Stimulated activated CD4-positive, alpha-beta T cell treated with anti-CD3 and anti-CD28 coated beads, TNF-alpha, amount 100 ng/mL, for 24 hours (primary cell): Measurements from ENCODE around the gene WDR48.
"Not testable (repeated sequence)": the region's sequence is repeated elsewhere in the genome, so short reads cannot be mapped to it uniquely, and the experiment has no call there.

Experiments used
- DNase-seq, 3 experiments: peaks; one replicate each; pipeline ENCODE4 v3.0.0-alpha.2; 2020; ENCODE audit warnings: low read depth in 3 of 3

WDR48 gene

DNA sequence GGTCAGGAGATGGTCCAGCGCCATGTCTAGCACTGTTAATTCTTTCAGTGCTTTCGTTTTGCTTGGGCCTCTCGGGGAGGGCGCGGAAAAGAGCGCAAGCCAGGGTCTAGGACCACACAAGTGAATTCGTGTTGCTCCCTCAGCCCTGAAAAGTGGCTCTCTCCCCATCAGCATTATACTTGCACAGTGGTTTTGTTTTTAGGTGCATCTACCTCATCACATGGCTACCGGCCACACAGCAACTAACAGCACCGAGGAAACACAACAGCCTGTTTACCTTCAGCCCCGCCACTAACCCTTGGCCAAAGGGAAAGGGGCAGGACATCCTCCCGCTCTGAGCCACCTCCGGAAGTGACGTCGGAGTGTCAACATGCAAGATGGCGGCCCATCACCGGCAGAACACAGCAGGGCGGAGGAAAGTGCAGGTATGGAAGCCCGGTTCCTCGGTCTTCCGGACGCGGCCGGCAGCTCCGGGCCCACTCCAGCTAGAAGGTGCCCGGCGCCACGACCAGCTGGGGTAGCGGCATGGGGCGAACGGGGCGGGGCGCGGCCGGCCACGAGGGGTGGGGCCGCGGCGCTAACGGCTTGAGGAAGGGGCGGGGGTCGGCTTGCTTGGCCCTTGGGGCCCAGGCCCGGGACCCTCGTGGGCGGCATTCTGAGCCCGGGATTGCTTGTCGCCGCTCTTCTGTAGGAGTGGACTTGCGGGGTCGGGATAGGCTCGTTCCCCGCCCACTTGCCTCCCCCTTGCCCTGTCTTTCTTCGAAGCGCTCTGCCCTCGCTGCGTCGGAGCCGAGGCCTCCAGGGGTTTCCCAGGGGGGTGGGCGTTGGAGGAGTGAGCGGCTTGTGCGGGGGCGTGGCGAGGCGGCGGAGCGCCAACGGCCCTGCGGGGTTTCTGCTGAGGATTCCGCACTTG is at the start of gene WDR48, which contains the start of gene SCN11A:
WDR48 (plus strand) TSS at position 368 of the 913 bp plus-strand sequence; CDS start at position 378, 10 bp downstream.
SCN11A (minus strand) TSS at position 296 of the 913 bp plus-strand sequence. CDS start 101,582 bp downstream, outside the sequence.
- DNase-seq: peak; percentile 87 to 92 (median 91)

DNA sequence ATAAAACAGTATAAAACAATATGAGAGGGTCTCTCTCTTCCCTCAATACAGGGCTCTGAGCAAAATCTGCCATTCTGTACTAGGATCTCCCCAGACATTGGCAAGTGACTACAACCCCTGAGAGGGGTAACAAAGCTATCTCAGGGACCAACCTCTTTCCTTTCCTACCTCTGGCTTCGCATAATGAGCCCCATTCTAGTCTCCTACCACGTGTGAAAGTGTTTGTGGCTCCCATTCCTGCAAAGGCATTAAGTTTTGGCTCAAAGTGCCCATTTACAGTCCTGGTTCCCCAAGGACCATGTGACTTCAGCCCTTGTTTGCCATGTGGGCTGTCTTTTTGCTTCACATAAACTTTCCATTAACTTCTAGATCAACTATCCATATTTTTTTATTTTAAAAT is 46.5 kb upstream of the WDR48 start:
- DNase-seq: no peak

DNA sequence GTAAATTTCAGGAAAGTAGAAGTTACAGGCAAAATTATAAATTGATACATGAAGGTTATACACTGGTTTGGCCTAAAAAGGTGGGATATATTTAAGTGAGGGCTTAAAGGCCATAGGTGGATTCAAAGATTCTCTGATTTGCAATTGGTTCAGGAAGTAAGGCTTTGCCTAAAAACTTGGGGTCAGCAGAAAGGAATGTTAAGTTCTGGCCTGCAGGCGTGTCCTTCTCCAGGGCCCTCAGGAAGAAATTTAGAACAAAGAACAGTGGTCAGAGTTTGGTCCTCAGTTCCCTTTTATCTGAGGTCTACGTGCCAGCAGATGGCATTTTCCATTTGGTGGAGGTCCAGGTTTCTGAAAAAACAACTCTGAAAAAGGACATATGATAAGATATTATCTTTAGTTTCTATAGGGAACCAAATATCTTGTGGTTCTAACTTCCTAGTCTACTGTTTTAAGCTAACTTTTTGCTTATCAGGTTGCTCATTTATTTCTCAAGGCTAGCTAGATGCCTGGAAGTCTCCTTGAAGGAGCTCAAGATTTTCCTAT is 40.6 kb upstream of the WDR48 start:
- no peak for DNase-seq

DNA sequence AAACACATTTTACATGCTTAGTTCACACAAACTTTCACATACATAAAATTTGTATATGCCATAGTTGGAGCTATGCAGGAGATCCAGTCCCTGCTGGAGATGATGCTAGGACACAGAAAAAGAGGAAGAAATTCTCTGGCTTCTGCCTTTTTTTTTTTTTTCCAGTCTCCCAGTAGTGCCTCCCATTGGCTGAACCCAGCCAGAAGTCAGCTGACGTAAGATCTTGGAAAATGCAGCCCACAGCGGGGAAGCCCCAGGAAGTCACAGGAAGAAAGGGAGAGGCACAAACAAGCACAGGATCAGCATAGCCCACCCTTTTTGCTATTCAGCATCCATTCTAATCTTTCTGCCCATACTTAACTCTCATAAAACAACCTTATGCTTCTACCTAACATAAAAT is 38.5 kb upstream of the WDR48 start:
- DNase-seq: no peak

DNA sequence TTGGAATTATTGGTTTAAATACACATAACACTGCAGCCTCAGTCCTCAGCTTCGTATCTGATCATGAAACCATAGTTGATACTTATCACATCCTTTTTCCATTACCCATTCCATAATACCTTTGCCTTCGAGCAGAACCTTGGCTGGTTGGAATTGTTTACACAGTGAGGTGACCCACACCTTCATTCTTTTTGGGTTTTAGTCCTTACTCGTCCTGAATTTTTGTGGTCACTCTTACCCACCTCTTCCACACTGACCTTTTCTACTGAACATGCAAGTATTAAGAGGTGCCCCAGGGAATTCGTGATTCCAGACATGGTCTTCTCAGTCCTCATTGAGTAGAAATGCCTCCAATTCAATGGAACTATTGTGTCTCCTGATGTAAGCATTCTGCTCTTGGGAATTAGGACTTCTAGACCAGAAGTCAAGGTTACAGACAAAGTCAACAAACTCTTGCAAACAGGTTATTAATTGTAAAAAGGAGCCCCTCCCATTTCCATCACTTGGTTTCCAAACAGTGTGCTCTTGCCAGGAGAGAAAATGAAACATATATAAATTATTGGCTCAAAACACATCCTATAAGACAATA is 37.8 kb upstream of the WDR48 start:
- DNase-seq: no peak

DNA sequence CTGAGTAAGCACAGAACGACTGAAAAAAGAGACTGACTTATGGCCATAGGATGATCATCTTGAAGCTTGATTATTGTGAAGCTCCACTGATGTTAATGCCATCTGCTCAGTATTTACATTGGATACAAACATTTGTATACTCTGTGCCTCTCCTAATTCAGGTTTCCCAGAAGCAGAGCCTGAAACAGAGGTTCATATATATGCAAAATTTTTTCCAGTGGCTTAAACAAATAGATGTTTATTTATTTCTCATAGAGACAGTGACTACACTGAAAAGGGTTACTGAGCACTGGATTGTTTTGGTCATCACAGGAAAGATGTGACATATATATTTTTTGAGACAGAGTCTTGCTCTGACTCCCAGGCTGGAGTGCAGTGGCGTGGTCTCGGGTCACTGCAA is 36.4 kb upstream of the WDR48 start:
- DNase-seq: no peak

DNA sequence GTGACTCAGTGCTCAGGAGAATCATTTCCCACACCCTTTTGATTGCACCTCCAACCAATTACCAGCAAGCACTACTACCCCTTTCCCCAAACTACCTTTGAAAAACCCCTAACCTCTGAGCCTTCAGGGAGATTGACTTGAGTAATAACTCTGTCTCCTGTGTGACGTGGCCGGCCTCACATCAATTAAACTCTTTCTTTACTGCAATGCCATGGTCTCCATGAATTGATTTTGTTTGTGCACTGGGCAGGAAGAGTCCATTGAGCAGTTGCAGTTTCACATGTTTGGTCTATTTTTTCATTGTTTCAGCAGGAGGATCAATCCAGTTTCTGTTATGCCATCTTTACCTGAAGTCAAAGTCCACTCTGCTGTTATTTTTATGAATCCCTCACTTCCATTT is 32.5 kb upstream of the WDR48 start:
- DNase-seq: no peak

DNA sequence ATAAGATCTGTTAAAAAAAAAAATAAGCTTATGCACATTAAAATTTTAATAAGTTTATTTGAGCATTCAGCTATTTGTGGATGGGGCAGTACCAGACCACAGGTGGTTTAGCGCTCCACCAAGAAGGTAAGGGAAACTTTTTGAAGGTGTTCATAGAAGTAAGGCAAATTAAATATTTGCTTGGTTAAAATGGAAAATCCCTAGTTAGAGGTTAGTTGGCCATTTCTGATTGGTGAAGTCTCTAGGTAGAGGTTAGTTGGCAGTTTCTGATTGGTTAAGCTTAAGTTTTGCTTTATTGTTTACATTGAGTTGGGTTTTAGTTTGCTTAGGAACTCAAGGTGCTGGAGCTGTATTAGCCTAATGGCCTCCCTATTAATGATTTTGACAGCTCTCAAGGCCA is 30.8 kb upstream of the WDR48 start:
- no peak for DNase-seq

DNA sequence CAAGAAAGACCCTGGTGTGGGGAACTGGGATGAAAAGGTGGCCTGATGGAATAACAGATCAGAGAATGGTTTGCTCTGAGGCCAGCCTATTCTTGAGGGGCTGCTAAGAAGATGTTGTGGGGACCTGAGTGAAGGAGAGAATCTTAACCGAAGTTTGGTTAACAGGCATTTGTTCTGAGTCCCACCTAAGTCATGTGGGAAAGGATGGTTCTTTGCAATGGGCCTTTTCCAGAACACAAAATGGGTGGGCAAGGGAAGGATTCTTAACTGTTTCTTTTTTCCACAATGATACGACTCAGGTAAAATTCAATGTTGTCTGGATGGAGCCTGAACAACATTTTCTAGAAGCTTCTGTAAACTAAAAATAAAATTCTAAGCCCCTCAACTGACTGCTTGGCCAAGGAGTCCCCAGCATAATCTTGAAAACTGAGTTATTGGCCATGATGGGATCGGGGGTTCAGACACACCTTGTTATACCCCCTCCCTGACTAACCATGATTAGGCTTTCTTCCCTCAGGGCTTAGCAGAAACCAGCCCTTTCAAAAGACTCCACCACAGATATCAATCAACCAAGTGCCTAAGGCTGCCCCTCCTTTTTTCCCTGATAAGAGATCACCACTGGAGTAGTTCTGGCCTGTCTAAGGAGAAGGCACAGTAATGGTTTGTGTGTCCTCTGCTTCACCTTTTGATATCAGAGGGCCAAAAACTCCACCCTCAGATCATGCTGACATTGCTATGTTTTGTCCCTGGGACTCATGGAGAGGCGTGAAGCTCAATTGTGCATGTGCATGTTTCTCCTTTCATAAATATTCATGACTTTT is 30.1 kb upstream of the WDR48 start:
- DNase-seq: no peak

DNA sequence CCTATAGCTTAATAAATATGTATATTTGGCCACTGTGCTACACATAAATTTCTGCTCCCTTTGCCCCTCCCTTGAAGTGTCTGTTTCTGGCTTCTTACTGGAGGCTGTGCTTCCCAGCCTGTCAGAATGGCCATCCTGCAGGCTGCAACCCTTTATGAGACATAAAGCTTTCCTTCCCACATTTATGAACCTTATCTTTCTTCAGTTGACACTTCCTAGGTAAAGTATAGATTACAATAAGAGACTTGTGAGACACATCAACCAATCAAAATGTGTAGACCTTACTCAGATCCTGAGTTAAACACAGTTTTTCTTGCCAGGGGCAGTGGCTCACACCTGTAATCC is 29.6 kb upstream of the WDR48 start:
- no peak for DNase-seq

DNA sequence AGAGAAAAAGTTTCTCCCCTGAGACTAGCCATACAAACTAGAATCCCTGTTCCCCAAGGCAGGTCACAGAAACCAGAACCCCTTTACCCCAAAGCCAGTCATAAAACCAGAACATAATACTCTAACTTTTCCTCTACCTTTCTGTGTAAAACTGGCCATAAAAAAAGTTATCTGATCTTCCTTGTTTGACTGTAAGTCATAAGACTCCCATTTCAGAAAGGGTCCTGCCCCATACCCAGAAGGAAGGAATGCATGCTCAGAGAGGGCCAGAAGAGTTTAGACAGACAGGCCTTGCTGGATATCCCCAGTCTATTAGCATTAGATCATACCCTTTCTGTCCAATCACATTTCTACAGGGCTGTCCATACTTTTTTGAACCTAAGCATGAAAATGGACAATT is 27.3 kb upstream of the WDR48 start:
- DNase-seq: no peak

DNA sequence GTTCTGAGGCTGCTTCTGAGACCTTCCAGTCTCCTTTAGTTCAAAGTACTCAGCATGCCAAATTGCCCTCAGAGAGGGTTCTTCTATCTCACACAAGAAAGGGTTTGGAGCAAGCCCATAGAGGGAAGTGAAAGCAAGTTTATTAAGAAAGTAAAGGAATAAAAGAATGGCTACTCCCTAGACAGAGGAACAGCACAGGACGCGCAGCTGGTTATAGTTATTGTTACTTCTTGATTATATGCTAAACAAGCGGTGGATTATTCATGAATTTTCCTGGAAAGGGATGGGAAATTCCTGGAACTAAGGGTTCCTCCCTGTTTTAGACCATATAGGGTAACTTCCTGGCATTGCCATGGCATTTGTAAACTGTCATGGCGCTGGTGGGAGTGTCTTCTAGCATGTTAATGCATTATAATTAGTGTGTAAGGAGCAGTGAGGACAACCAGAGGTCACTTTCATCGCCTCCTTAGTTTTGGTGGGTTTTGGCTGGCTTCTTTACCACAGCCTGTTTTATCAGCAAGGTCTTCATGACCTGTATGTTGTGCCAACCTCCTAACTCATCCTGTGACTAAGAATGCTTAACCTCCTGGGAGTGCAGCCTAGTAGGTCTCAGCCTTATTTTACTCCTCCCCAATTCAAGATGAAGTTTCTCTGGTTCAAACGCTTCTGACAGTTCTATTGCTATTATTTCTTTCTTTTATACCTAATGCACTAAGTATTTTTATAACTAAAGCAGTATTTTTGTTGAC is 26.4 kb upstream of the WDR48 start:
- no peak for DNase-seq

DNA sequence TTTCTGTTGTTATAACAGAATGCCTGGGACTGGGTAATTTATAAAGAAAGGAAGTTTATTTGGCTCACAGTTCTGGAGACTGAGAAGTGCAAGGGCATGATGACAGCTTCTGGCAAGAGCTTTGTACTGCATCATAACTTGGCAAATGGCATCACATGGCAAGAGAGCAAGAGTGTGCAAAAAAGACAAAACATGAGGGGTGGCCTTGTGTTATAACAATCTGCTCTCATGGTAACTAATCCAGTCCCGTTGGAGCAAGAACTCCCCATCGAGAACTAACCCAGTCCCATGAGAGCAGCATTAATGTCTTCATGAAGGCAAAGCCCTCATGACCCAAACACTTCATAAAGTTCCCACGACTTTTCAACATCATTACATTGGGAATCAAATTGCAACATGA is 23.3 kb upstream of the WDR48 start:
- DNase-seq: no peak

DNA sequence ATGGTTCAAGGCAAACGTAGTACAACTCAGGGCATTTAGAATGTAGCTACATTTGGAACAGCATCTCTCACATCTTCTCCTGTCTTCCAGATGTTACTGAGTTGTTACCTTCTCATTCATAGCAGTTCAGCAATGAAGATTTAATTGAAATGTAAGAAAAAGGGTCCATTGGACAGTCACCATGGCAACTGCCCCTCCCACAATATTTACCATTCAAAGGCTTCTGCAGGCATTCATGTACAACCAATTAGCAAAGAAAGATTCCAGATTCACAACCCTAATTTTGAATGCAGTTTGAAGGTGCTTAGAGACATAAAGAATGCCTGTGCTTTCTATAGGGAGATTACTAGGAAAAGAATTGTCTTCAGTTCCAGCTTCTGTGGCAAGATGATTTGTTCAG is 22.3 kb upstream of the WDR48 start:
- no peak for DNase-seq

DNA sequence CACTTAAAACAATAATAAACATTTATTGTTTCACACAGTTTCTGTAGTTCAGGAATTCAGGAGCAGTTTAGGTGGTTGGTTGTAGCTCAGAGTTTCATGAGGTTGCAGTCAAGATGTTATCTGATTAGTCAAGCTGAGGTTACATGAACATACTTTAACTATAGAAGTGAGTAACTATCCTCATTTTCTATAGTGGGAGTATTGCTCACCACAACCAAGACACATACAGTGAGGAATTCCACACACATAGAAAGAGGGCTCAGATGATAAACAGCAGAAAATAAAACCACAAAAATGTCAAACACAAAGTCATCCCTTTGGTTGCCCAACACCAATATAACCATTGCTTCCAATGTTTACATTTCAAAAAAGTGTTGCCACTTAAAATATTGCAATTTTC is 13.7 kb upstream of the WDR48 start:
- no peak for DNase-seq

DNA sequence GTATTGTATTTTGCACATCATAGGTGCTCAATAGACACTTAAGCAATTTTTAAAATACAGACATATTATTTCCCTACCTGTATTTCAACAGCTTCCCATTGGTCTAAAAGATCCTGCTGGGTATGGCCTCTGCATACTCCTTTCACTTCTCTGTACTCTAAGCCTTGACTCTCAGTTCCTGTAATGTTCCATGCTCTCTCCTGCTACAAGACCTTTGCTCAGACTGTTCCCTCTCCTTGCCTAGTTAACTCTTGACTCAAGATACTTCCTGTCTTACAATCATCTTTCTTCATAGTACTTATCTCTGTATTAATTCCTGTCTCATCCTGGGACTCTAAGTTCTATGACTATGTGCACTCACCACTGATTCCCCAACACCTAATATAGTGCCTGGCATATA is 1.8 kb upstream of the WDR48 start:
- no peak for DNase-seq

DNA sequence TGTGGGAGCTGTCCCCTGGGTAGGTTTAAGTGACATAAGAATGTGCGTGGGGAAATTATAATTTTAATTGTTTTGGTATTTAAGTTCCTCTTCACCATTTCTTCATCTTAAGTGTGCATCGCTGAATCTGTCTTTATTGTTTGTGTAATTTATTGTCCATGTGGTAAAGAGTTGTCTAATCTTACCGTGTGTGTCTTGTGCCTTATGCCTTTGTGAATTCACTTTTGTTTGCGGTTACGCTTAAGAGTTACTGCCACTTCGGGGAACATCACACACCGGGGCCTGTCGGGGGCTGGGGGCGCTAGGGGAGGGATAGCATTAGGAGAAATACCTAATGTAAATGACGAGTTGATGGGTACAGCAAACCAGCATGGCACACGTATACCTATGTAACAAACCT is 767 bp downstream of the WDR48 start:
- DNase-seq: no peak

DNA sequence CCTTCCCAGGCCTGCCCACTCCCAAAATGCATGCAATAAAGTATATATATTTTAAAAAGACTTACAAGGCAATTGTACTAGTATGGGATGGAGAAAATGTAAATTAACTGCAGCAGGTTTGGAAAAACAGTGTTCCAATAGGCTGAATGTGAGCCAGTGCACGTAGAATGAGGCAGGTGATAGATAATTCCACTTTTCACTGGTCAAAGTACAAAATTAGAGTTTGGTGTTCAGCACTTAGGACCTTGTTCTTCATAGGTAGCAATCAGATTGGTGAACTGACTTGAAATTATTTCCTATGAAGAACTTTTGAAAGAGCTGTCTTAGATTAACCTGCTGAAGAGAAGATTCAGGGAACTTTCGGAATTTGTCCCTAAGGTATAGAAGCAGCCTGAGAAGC is 1.9 kb downstream of the WDR48 start:
- no peak for DNase-seq

DNA sequence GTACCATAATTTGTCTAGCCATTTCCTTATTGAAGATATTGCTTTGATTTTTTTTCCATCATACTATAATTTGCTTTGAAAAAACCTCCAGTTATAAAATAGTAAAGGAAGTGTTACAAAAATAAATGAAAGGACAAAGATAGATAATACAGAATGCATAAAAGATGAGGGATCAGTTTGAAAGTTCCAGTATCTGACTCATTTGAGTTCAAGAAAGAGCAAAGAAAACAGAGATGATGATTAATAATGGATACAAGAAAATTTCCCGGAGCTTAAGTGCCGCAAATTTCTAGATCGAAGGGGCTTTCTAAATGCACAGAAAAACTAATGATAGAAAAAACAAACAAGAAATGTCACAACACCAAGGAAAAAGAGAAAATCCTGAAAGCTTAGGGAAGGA is 4.3 kb downstream of the WDR48 start:
- DNase-seq: no peak

DNA sequence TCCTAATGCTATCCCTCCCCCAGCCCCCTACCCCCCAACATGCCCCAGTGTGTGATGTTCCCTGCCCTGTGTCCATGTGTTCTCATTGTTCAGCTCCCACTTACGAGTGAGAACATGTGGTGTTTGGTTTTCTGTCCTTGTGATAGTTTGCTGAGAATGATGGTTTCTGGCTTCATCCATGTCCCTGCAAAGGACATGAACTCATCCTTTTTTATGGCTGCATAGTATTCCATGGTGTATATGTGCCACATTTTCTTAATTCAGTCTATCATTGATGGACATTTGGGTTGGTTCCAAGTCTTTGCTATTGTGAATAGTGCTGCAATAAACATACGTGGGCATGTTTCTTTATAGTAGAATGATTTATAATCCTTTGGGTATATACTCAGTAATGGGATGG is 9.4 kb downstream of the WDR48 start:
- not testable (repeated sequence) for DNase-seq

DNA sequence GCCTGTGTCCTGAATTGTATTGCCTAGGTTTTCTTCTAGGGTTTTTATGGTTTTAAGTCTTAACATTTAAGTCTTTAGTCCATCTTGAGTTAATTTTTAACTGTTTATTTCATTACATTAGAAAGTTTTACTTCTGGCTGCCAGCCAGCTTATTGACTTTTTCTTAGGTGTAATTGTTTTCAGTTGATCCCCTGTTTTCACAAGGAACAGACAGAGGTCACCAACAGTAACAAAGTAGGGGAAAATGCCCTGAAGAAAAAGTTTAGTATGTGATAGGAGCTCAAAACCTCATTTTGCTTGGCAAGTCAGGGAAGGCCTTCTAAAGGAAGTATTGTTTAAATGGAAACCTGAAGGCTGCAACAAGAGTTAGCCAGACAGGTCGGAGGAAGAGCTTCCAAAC is 10.4 kb downstream of the WDR48 start:
- no peak for DNase-seq

DNA sequence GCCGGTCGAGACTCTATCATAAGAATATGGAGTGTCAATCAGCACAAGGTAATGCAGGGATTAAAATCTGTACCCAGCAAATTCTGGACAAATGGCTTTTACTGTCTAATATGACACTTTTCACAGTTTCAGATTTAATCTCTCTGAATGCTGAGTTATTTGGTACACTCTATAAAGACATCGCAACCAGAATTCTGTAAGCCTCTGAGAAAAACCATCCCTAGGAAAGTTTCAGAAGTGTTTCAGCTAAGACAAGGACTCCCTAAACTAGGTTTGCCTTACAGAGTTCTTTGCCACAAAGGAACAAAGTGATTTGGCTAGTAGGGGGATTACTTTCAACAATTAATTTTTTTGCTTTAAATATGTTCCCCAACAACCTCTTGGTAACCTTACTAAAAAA is 11.3 kb downstream of the WDR48 start:
- no peak for DNase-seq
